ENCODE results near the gene HEPH. TPM values are rescaled to one million over a fixed set of nuclear protein-coding genes. Genes with fewer than 3 reads are reported as not detected.

HEPH gene
- total RNA-seq, 1 experiment from 2014 or later: 31.7 TPM

DNA sequence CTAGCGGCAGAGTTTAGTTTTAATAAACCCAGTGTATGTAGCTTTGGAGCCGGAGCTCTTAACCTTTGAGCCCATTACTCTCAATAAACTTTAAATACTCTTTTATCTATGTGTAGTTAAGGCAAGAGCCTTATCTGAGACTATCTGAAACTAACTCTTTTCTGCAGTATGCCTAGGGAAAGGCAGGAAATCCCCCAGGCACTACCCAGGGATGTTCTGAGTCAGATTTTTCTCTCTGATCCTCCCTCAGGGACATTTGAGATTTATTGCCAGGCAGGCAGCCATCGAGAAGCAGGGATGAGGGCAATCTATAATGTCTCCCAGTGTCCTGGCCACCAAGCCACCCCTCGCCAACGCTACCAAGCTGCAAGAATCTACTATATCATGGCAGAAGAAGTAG is 39.1 kb downstream of the HEPH start:
- ATAC-seq (no peak), DNase-seq (ENCODE audit: low spot score) (no peak)
- ChIA-PET CTCF (no interaction called here), POLR2A (no interaction called here)
- H3K4me3 Mint-ChIP-seq: no peak overlapping the region
- H3K27ac Mint-ChIP-seq: no peak overlapping the region
- H3K4me1 Mint-ChIP-seq: no peaks in the 10 kb centered on the region
- peaks cover 18% of the 10 kb centered on the region for H3K36me3 Mint-ChIP-seq
- TF ChIP-seq, protein P1, sequence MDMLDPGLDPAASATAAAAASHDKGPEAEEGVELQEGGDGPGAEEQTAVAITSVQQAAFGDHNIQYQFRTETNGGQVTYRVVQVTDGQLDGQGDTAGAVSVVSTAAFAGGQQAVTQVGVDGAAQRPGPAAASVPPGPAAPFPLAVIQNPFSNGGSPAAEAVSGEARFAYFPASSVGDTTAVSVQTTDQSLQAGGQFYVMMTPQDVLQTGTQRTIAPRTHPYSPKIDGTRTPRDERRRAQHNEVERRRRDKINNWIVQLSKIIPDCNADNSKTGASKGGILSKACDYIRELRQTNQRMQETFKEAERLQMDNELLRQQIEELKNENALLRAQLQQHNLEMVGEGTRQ (CRISPR knock-in tag; IDR thresholded peaks at IDR 0.05): no peak
- TF ChIP-seq KAT7 (CRISPR knock-in tag; IDR thresholded peaks at IDR 0.05; ENCODE audit: borderline replicate concordance) (no peak), ZNF121 (CRISPR knock-in tag; IDR thresholded peaks at IDR 0.05) (no peak), RORB (CRISPR knock-in tag; IDR thresholded peaks at IDR 0.05) (no peak), STAT6 (CRISPR knock-in tag; conservative IDR thresholded peaks at IDR 0.05; ENCODE audit: low read depth) (no peak), ZNF138 (CRISPR knock-in tag; conservative IDR thresholded peaks at IDR 0.05) (no peak), ZBTB21 (CRISPR knock-in tag; IDR thresholded peaks at IDR 0.05; ENCODE audit: borderline replicate concordance) (no peak), ETV6 (CRISPR knock-in tag; IDR thresholded peaks at IDR 0.05) (no peak), HMGA2 (CRISPR knock-in tag; IDR thresholded peaks at IDR 0.05) (no peak)
- TF ChIP-seq, protein P2, sequence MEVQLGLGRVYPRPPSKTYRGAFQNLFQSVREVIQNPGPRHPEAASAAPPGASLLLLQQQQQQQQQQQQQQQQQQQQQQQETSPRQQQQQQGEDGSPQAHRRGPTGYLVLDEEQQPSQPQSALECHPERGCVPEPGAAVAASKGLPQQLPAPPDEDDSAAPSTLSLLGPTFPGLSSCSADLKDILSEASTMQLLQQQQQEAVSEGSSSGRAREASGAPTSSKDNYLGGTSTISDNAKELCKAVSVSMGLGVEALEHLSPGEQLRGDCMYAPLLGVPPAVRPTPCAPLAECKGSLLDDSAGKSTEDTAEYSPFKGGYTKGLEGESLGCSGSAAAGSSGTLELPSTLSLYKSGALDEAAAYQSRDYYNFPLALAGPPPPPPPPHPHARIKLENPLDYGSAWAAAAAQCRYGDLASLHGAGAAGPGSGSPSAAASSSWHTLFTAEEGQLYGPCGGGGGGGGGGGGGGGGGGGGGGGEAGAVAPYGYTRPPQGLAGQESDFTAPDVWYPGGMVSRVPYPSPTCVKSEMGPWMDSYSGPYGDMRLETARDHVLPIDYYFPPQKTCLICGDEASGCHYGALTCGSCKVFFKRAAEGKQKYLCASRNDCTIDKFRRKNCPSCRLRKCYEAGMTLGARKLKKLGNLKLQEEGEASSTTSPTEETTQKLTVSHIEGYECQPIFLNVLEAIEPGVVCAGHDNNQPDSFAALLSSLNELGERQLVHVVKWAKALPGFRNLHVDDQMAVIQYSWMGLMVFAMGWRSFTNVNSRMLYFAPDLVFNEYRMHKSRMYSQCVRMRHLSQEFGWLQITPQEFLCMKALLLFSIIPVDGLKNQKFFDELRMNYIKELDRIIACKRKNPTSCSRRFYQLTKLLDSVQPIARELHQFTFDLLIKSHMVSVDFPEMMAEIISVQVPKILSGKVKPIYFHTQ (CRISPR knock-in tag; IDR thresholded peaks at IDR 0.05): no peak
- TF ChIP-seq, protein P3, sequence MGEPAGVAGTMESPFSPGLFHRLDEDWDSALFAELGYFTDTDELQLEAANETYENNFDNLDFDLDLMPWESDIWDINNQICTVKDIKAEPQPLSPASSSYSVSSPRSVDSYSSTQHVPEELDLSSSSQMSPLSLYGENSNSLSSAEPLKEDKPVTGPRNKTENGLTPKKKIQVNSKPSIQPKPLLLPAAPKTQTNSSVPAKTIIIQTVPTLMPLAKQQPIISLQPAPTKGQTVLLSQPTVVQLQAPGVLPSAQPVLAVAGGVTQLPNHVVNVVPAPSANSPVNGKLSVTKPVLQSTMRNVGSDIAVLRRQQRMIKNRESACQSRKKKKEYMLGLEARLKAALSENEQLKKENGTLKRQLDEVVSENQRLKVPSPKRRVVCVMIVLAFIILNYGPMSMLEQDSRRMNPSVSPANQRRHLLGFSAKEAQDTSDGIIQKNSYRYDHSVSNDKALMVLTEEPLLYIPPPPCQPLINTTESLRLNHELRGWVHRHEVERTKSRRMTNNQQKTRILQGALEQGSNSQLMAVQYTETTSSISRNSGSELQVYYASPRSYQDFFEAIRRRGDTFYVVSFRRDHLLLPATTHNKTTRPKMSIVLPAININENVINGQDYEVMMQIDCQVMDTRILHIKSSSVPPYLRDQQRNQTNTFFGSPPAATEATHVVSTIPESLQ (CRISPR knock-in tag; IDR thresholded peaks at IDR 0.05): no peak
- H3K9me3 Mint-ChIP-seq: no peaks in the 10 kb centered on the region
- H3K27me3 Mint-ChIP-seq (ENCODE audit: low read depth): no peaks in the 10 kb centered on the region

GRCh38 chrX:66221856-66222255 is 57.8 kb downstream of the HEPH start:
- ChIA-PET POLR2A (no interaction called here), CTCF (no interaction called here)
- Mint-ChIP-seq H3K27me3 (ENCODE audit: low read depth) (no peaks in the 10 kb centered on the region), H3K36me3 (peaks cover 24% of the 10 kb centered on the region), H3K4me3 (no peak overlapping the region), H3K4me1 (no peaks in the 10 kb centered on the region), H3K9me3 (peaks cover 7% of the 10 kb centered on the region), H3K27ac (no peak overlapping the region)
- no peak for DNase-seq (ENCODE audit: low spot score)
- ATAC-seq: no peak
- TF ChIP-seq, protein P4, sequence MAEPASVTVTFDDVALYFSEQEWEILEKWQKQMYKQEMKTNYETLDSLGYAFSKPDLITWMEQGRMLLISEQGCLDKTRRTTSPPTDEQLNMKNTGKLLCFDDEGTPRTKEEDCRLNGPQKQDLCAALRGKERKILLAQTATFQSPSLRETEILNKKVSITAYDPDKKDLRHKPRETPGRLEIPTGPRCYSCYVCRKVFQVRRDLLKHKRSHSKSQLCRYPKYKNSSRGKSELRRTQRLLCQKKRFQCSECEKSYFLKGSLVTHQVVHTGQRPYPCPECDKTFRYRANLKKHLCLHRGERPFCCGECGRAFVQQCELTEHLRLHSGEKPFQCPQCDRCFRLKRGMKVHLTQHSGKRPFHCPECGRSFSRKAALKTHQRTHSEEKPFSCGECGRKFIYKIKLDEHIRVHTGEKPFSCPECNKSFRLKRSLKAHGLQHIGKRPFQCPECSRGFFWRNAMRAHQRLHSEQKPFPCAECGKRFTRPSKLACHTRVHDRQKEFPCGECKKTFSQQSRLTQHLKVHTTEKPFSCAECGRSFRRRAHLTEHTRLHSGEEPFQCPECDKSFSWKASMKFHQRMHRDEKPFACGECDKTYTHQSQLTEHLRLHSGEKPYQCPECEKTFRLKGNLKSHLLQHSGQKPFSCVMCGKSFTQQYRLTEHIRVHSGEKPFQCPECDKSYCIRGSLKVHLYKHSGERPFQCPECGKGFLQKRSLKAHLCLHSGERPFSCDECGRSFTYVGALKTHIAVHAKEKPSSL (CRISPR knock-in tag; conservative IDR thresholded peaks at IDR 0.05): no peak
- TF ChIP-seq, protein P5, sequence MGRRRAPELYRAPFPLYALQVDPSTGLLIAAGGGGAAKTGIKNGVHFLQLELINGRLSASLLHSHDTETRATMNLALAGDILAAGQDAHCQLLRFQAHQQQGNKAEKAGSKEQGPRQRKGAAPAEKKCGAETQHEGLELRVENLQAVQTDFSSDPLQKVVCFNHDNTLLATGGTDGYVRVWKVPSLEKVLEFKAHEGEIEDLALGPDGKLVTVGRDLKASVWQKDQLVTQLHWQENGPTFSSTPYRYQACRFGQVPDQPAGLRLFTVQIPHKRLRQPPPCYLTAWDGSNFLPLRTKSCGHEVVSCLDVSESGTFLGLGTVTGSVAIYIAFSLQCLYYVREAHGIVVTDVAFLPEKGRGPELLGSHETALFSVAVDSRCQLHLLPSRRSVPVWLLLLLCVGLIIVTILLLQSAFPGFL (CRISPR knock-in tag; IDR thresholded peaks at IDR 0.05; ENCODE audit: borderline replicate concordance): no peak
- TF ChIP-seq IRF2 (CRISPR knock-in tag; IDR thresholded peaks at IDR 0.05; ENCODE audit: borderline replicate concordance, low read depth) (no peak), NFE2L1 (CRISPR knock-in tag; IDR thresholded peaks at IDR 0.05) (no peak), AFF4 (CRISPR knock-in tag; IDR thresholded peaks at IDR 0.05; ENCODE audit: borderline replicate concordance) (no peak)
- TF ChIP-seq, protein P6, sequence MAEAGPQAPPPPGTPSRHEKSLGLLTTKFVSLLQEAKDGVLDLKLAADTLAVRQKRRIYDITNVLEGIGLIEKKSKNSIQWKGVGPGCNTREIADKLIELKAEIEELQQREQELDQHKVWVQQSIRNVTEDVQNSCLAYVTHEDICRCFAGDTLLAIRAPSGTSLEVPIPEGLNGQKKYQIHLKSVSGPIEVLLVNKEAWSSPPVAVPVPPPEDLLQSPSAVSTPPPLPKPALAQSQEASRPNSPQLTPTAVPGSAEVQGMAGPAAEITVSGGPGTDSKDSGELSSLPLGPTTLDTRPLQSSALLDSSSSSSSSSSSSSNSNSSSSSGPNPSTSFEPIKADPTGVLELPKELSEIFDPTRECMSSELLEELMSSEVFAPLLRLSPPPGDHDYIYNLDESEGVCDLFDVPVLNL (CRISPR knock-in tag; IDR thresholded peaks at IDR 0.05; ENCODE audit: borderline replicate concordance, low read depth): no peak

Data from WTC11 (cell line).